Naive thymus-derived CD4-positive, alpha-beta T cell (primary cell): ENCODE results near the gene SEL1L3. TPM values are rescaled to one million over a fixed set of nuclear protein-coding genes. Genes with fewer than 3 reads are reported as not detected.

Experiments used
- ATAC-seq: fragments of 150-1000 bp; cut with Tn5 transposase; 2 replicates; pipeline ENCODE4 v1.10.0; 2021; ENCODE audit warnings: mild to moderate bottlenecking, moderate library complexity
- CTCF ChIA-PET: fragments of 350-600 bp; sonication (Branson Sonifier 250); formaldehyde crosslinking; loops from one replicate; lab custom pipeline; 2021; ENCODE audit warnings: antibody characterized with exemption; lab: Charles Lee
- POLR2A ChIA-PET: fragments of 350-600 bp; sonication (Branson Sonifier 250); formaldehyde crosslinking; loops from one replicate; lab custom pipeline; 2021; ENCODE audit warnings: antibody characterized with exemption, inconsistent platforms; lab: Charles Lee
- DNase-seq, 9 donors: peaks; one replicate each; pipeline versions ENCODE4 v3.0.0 to v3.0.0-alpha.2; 2020 to 2022; ENCODE audit warnings: mixed read lengths in 1 of 9
- H3K27ac ChIP-seq: one replicate; pipeline ENCODE4 v1.7.0; 2013; ENCODE audit warnings: mild to moderate bottlenecking, low read depth, low read length, moderate library complexity
- H3K27me3 ChIP-seq, 2 donors: one replicate each; pipeline ENCODE4 v1.7.0; 2013; ENCODE audit warnings: low read length in 2 of 2, mild to moderate bottlenecking in 2 of 2, moderate library complexity in 2 of 2; ENCODE audit not compliant: control insufficient read depth in 2 of 2, insufficient read depth in 2 of 2
- H3K36me3 ChIP-seq, 3 experiments: 1 replicate in 2 of 3; 2 replicates in 1 of 3; pipeline ENCODE4 v1.7.0; 2013; ENCODE audit warnings: low read length in 3 of 3, mild to moderate bottlenecking in 3 of 3, moderate library complexity in 1 of 3; ENCODE audit not compliant: insufficient read depth in 3 of 3, control insufficient read depth in 2 of 3
- H3K4me1 ChIP-seq, 2 donors: one replicate each; pipeline ENCODE4 v1.7.0; 2013; ENCODE audit warnings: low read length in 2 of 2, mild to moderate bottlenecking in 2 of 2, moderate library complexity in 1 of 2; ENCODE audit not compliant: control insufficient read depth in 2 of 2, insufficient read depth in 2 of 2
- H3K4me3 ChIP-seq: 2 replicates; pipeline ENCODE4 v1.7.0; 2013; ENCODE audit warnings: mild to moderate bottlenecking, low read length
- H3K9me3 ChIP-seq, 3 experiments: 1 replicate in 2 of 3; 2 replicates in 1 of 3; pipeline ENCODE4 v1.7.0; 2013; ENCODE audit warnings: low read length in 3 of 3; ENCODE audit not compliant: control insufficient read depth in 2 of 3
- H3K27ac Mint-ChIP-seq, 9 donors: one replicate each; pipeline ENCODE4 v1.8.0; 2020 to 2022; ENCODE audit warnings: mixed read lengths in 9 of 9, mild to moderate bottlenecking in 8 of 9, moderate library complexity in 5 of 9, inconsistent platforms in 2 of 9
- H3K27me3 Mint-ChIP-seq, 5 donors: one replicate each; pipeline ENCODE4 v1.8.0; 2021 to 2022; ENCODE audit warnings: mixed read lengths in 5 of 5, mild to moderate bottlenecking in 1 of 5
- H3K36me3 Mint-ChIP-seq, 5 donors: one replicate each; pipeline ENCODE4 v1.8.0; 2020 to 2022; ENCODE audit warnings: mixed read lengths in 5 of 5, mild to moderate bottlenecking in 3 of 5, inconsistent platforms in 1 of 5
- H3K4me1 Mint-ChIP-seq, 7 donors: one replicate each; pipeline ENCODE4 v1.8.0; 2020 to 2022; ENCODE audit warnings: mixed read lengths in 7 of 7, mild to moderate bottlenecking in 3 of 7, inconsistent platforms in 1 of 7
- H3K4me3 Mint-ChIP-seq, 10 donors: one replicate each; pipeline ENCODE4 v1.8.0; 2020 to 2022; ENCODE audit warnings: mild to moderate bottlenecking in 10 of 10, mixed read lengths in 10 of 10, moderate library complexity in 6 of 10, inconsistent platforms in 2 of 10
- H3K9me3 Mint-ChIP-seq, 11 donors: one replicate each; pipeline ENCODE4 v1.8.0; 2020 to 2022; ENCODE audit warnings: mixed read lengths in 11 of 11, mild to moderate bottlenecking in 4 of 11, inconsistent platforms in 1 of 11, moderate library complexity in 1 of 11
- intact Hi-C, 2 donors: fragments of 100-400 bp; cut with micrococcal nuclease; formaldehyde crosslinking; loops; one replicate each; pipeline ENCODE4 v1.15.1; 2023
- polyA plus RNA-seq, 2 donors: library from polyadenylated mRNA; unstranded; fragments of 300-500 nt; fragmentation: Illumina TruSeq; gene quantifications; one replicate each; pipeline ENCODE4 v1.2.3, GENCODE V29; 2021
- total RNA-seq, 6 experiments: library from RNA in 5 of 6; stranded (reverse) in 5 of 6; gene quantifications; 1 replicate in 5 of 6; 2 replicates in 1 of 6; pipeline ENCODE4 v1.2.3 and lab custom pipeline; 2021 to 2026

Gene SEL1L3
- total and polyA plus RNA-seq, 7 experiments from 2014 or later: 15.9 to 55.8 (median 42.3) TPM

GRCh38 chr4:25863831-25864418, 1.1 kb upstream of the SEL1L3 start:
- H3K36me3 Mint-ChIP-seq: peaks cover 0 to 19% (median 4%) of the 10 kb centered on the region in 5 donors
- H3K9me3 Mint-ChIP-seq: peaks cover 0 to 2% (median 0%) of the 10 kb centered on the region in 11 donors
- Histone ChIP-seq H3K36me3 (no peaks in the 10 kb centered on the region), H3K4me1 (peaks cover 26 to 29% of the 10 kb centered on the region in 2 donors), H3K27me3 (no peaks in the 10 kb centered on the region), H3K4me3 (no peak overlapping the region), H3K9me3 (no peaks in the 10 kb centered on the region), H3K27ac (no peak overlapping the region)
- intact Hi-C loops: loop anchor here (2.0 to 5.0 kb wide), 4 partner anchors 455 to 1282 kb away; partner anchors contain the start of genes DHX15 (in 1 of the 2), STIM2 (in 1 of the 2) and TBC1D19 (in 1 of the 2)
- peak overlapping the region in 7 of 9 donors; percentile 17 to 80 (median 61) for H3K27ac Mint-ChIP-seq
- ATAC-seq (no peak), DNase-seq (no peak)
- H3K4me3 Mint-ChIP-seq: peak overlapping the region; percentile 60 to 90 (median 80)
- ChIA-PET CTCF (interaction anchor here (0.9 to 1.9 kb wide), 2 partner anchors 9 to 52 kb away, joined by 4 to 6 read pairs; no protein-coding TSS in a partner anchor), POLR2A (interaction anchor here (0.9 to 1.9 kb wide), 2 partner anchors 49 to 51 kb away, joined by 3 to 5 read pairs; partner anchors contain the start of gene SMIM20)
- peaks cover 0 to 3% (median 0%) of the 10 kb centered on the region in 5 donors for H3K27me3 Mint-ChIP-seq
- peaks cover 27 to 34% (median 33%) of the 10 kb centered on the region in 7 donors for H3K4me1 Mint-ChIP-seq

- peaks cover 30 to 32% of the 10 kb centered on the region in 2 donors for H3K4me1 ChIP-seq
- POLR2A ChIA-PET: interaction anchor here (1.9 kb wide), 1 partner anchor 50 kb away, joined by 5 read pairs; no protein-coding TSS in a partner anchor
- peaks cover 31 to 40% (median 36%) of the 10 kb centered on the region in 7 donors for H3K4me1 Mint-ChIP-seq
Observed at GRCh38 chr4:25863347-25863784, 578 bp upstream of the SEL1L3 start.

GRCh38 chr4:25861951-25862410, 807 bp downstream of the SEL1L3 start:
- Histone ChIP-seq H3K9me3 (no peaks in the 10 kb centered on the region), H3K27me3 (no peaks in the 10 kb centered on the region), H3K27ac (peak overlapping the region; percentile 71), H3K4me3 (peak overlapping the region; percentile 68), H3K36me3 (no peaks in the 10 kb centered on the region), H3K4me1 (peaks cover 30 to 32% of the 10 kb centered on the region in 2 donors)
- peak overlapping the region; percentile 94 to 100 (median 98) for H3K4me3 Mint-ChIP-seq
- H3K36me3 Mint-ChIP-seq: peaks cover 0 to 26% (median 4%) of the 10 kb centered on the region in 5 donors
- H3K9me3 Mint-ChIP-seq: peaks cover 0 to 2% (median 0%) of the 10 kb centered on the region in 11 donors
- peak in 7 of 9 donors; percentile 15 to 46 (median 32) for DNase-seq
- H3K27ac Mint-ChIP-seq: peak overlapping the region; percentile 88 to 99 (median 96)
- ChIA-PET CTCF (no interaction called here), POLR2A (interaction anchor here (0.6 to 1.7 kb wide), 6 partner anchors 24 to 458 kb away, joined by 3 to 7 read pairs (median 6); partner anchors contain the start of gene SMIM20)
- peaks cover 0 to 3% (median 0%) of the 10 kb centered on the region in 5 donors for H3K27me3 Mint-ChIP-seq
- intact Hi-C loops: loop anchor here (1.0 to 5.0 kb wide), 9 partner anchors 20 to 1280 kb away; partner anchors contain the start of genes STIM2 (in 2 of the 2), DHX15 (in 1 of the 2), SMIM20 (in 1 of the 2) and TBC1D19 (in 1 of the 2)
- ATAC-seq: peak; percentile 3
- peaks cover 37 to 51% (median 46%) of the 10 kb centered on the region in 7 donors for H3K4me1 Mint-ChIP-seq

More at GRCh38 chr4:25863347-25863784, 578 bp upstream of the SEL1L3 start:
- DNase-seq (no peak), ATAC-seq (no peak)
- Histone ChIP-seq H3K27ac (peak overlapping the region; percentile 51), H3K9me3 (no peaks in the 10 kb centered on the region), H3K4me3 (peak overlapping the region; percentile 49), H3K27me3 (no peaks in the 10 kb centered on the region), H3K36me3 (no peaks in the 10 kb centered on the region)
- Mint-ChIP-seq H3K9me3 (peaks cover 0 to 2% (median 0%) of the 10 kb centered on the region in 11 donors), H3K27me3 (peaks cover 0 to 3% (median 0%) of the 10 kb centered on the region in 5 donors), H3K36me3 (peaks cover 0 to 20% (median 4%) of the 10 kb centered on the region in 5 donors), H3K4me3 (peak overlapping the region; percentile 60 to 90 (median 80)), H3K27ac (peak overlapping the region in 8 of 9 donors; percentile 17 to 80 (median 54))
- CTCF ChIA-PET: interaction anchor here (1.9 kb wide), 1 partner anchor 9 kb away, joined by 6 read pairs; no protein-coding TSS in a partner anchor
- intact Hi-C loops: loop anchor here (2.0 to 5.0 kb wide), 4 partner anchors 455 to 1281 kb away; partner anchors contain the start of genes DHX15 (in 1 of the 2), STIM2 (in 1 of the 2) and TBC1D19 (in 1 of the 2)

- H3K27me3 ChIP-seq: no peaks in the 10 kb centered on the region
- peaks cover 30 to 32% of the 10 kb centered on the region in 2 donors for H3K4me1 ChIP-seq
- H3K27ac Mint-ChIP-seq: peak overlapping the region; percentile 88 to 99 (median 96)
- H3K36me3 Mint-ChIP-seq: peaks cover 0 to 26% (median 4%) of the 10 kb centered on the region in 5 donors
- peak in 1 of 9 donors; percentile 19 for DNase-seq
- ATAC-seq: no peak
- peaks cover 0 to 3% (median 0%) of the 10 kb centered on the region in 5 donors for H3K27me3 Mint-ChIP-seq
- H3K9me3 ChIP-seq: no peaks in the 10 kb centered on the region
- peak overlapping the region; percentile 94 to 100 (median 98) for H3K4me3 Mint-ChIP-seq
- peak overlapping the region; percentile 71 for H3K27ac ChIP-seq
- peaks cover 0 to 2% (median 0%) of the 10 kb centered on the region in 11 donors for H3K9me3 Mint-ChIP-seq
- peak overlapping the region; percentile 68 for H3K4me3 ChIP-seq
- intact Hi-C loops: loop anchor here (2.0 to 5.0 kb wide), 5 partner anchors 721 to 1279 kb away; partner anchors contain the start of genes STIM2 (in 2 of the 2), DHX15 (in 1 of the 2) and TBC1D19 (in 1 of the 2)
- no peaks in the 10 kb centered on the region for H3K36me3 ChIP-seq
- ChIA-PET CTCF (interaction anchor here (0.6 kb wide), 1 partner anchor 137 kb away, joined by 4 read pairs; no protein-coding TSS in a partner anchor), POLR2A (interaction anchor here (0.6 to 1.7 kb wide), 7 partner anchors 24 to 722 kb away, joined by 3 to 7 read pairs (median 6); partner anchors contain the start of genes SMIM20 and TBC1D19)
- H3K4me1 Mint-ChIP-seq: peaks cover 39 to 56% (median 49%) of the 10 kb centered on the region in 7 donors
Observed at GRCh38 chr4:25861280-25861950, 1.4 kb downstream of the SEL1L3 start.

- CTCF ChIA-PET: interaction anchor here (0.6 kb wide), 1 partner anchor 138 kb away, joined by 4 read pairs; no protein-coding TSS in a partner anchor
- peak overlapping the region; percentile 12 for H3K4me3 ChIP-seq
- H3K9me3 ChIP-seq: no peaks in the 10 kb centered on the region
- H3K27me3 ChIP-seq: no peaks in the 10 kb centered on the region
- Mint-ChIP-seq H3K9me3 (peaks cover 0 to 2% (median 0%) of the 10 kb centered on the region in 11 donors), H3K4me1 (peaks cover 45 to 62% (median 56%) of the 10 kb centered on the region in 7 donors), H3K4me3 (peak overlapping the region; percentile 67 to 100 (median 98)), H3K27ac (peak overlapping the region; percentile 76 to 97 (median 94)), H3K27me3 (peaks cover 0 to 3% (median 0%) of the 10 kb centered on the region in 5 donors), H3K36me3 (peaks cover 0 to 26% (median 4%) of the 10 kb centered on the region in 5 donors)
- DNase-seq (no peak), ATAC-seq (peak; percentile 45)
- intact Hi-C loops: loop anchor here (2.0 to 5.0 kb wide), 5 partner anchors 722 to 1278 kb away; partner anchors contain the start of genes STIM2 (in 2 of the 2), DHX15 (in 1 of the 2) and TBC1D19 (in 1 of the 2)
- H3K36me3 ChIP-seq: no peaks in the 10 kb centered on the region
- peaks cover 30 to 32% of the 10 kb centered on the region in 2 donors for H3K4me1 ChIP-seq
- peak overlapping the region; percentile 71 for H3K27ac ChIP-seq
- POLR2A ChIA-PET: interaction anchor here (0.6 to 2.8 kb wide), 5 partner anchors 9 to 723 kb away, joined by 4 to 26 read pairs (median 7); partner anchors contain the start of genes SMIM20 and TBC1D19
Observed at GRCh38 chr4:25860586-25861279, 2.1 kb downstream of the SEL1L3 start.
